Central memory CD8-positive, alpha-beta T cell (primary cell): Measurements from ENCODE around the gene CDC42.

ENCODE experiments used
- ATAC-seq: fragments of 150-1000 bp; cut with Tn5 transposase; replicated peaks from 2 replicates; pipeline ENCODE4 v1.10.0; 2022; ENCODE audit warnings: mild to moderate bottlenecking, moderate FRiP score, moderate number of reproducible peaks; ENCODE audit not compliant: poor library complexity, severe bottlenecking; ENCODE audit errors: extremely low read depth
- DNase-seq, 2 donors: peaks; one replicate each; pipeline ENCODE4 v3.0.0; 2021; ENCODE audit warnings: low spot score in 2 of 2
- H3K27ac Mint-ChIP-seq: one replicate; pipeline ENCODE4 v1.8.0; 2022; ENCODE audit warnings: low read depth, mild to moderate bottlenecking, moderate library complexity, mixed read lengths
- H3K27me3 Mint-ChIP-seq: one replicate; pipeline ENCODE4 v1.8.0; 2022; ENCODE audit warnings: mixed read lengths
- H3K36me3 Mint-ChIP-seq: one replicate; pipeline ENCODE4 v1.8.0; 2022; ENCODE audit warnings: mild to moderate bottlenecking, moderate library complexity, mixed read lengths; ENCODE audit not compliant: insufficient read depth
- H3K4me1 Mint-ChIP-seq: one replicate; pipeline ENCODE4 v1.8.0; 2022; ENCODE audit warnings: mixed read lengths
- H3K4me3 Mint-ChIP-seq: one replicate; pipeline ENCODE4 v1.8.0; 2022; ENCODE audit warnings: mild to moderate bottlenecking, moderate library complexity, mixed read lengths
- H3K9me3 Mint-ChIP-seq: one replicate; pipeline ENCODE4 v1.8.0; 2022; ENCODE audit warnings: mixed read lengths

CDC42 gene

DNA sequence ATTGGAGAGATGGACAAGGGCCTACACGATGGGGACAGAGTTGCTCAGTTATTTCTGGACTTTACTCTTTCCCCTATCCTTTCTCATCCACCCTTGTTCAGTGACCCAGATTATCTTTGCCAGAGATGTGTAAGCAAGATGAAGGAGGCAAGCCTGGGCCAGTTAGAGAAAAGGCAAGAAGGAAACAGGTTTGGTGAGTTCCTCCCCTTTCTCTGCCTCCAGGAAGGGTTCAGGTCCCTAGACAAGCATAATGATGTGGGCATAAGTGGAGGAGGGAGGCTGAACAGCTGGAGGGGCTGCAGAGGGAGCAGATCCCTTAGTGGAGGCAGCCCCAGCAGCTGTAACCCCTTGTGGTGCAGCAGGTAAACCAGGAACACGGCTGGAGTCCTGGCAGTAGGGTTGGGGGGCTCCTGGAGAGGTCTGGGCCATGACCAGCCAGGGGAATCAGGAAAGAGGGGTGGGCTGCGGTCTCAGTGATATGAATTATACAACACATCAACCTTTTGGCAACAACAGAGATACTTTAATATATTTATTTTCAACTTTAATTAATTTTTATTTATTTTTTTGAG, 9.2 kb upstream of the CDC42 start:
- Mint-ChIP-seq H3K4me3 (no peak overlapping the region), H3K36me3 (peaks cover 9% of the 10 kb centered on the region), H3K27ac (peak overlapping the region; percentile 78), H3K9me3 (peaks cover 5% of the 10 kb centered on the region), H3K4me1 (peaks cover 50% of the 10 kb centered on the region), H3K27me3 (no peaks in the 10 kb centered on the region)
- ATAC-seq (no peak), DNase-seq (no peak)

DNA sequence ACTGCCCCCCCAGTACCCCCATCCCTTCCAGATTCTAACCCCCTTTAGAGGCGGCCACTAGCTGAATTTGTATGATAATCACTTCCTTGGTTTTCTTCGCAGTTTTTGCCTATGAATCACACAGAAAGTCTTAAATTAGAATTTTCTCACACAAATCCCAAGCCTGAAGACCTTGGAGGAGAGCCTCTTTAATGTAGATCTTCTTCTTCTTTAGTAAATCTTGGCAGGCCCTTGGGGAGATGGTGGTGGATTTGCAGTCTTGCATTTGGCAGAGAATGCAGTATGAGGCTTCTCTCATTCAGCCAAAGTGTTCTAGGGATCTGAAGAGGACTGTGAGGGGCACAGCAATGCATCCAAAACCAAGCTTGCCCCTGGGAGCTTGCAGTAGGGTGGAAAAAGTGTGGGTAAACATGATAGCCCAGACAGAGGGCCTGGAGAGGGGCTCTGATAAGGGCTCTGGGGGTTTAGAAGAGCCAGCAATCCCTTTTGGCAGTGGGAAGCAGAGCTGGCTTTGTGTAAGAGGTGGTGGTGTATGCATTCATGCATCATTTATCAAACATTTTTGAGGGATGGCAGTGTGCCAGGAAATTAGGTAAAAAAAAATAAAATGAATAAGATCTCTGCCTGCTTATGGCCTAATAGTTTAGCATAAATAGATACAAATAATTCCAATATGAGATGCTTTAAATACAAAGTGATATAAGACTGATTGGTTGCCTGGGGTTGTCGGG, 7.7 kb upstream of the CDC42 start:
- no peak overlapping the region for H3K4me3 Mint-ChIP-seq
- H3K27me3 Mint-ChIP-seq, result no peaks in the 10 kb centered on the region
- peaks cover 5% of the 10 kb centered on the region for H3K9me3 Mint-ChIP-seq
- H3K36me3 Mint-ChIP-seq, result peaks cover 3% of the 10 kb centered on the region
- peak overlapping the region; percentile 11 for H3K27ac Mint-ChIP-seq
- DNase-seq, result no peak
- no peak for ATAC-seq
- peaks cover 49% of the 10 kb centered on the region for H3K4me1 Mint-ChIP-seq

DNA sequence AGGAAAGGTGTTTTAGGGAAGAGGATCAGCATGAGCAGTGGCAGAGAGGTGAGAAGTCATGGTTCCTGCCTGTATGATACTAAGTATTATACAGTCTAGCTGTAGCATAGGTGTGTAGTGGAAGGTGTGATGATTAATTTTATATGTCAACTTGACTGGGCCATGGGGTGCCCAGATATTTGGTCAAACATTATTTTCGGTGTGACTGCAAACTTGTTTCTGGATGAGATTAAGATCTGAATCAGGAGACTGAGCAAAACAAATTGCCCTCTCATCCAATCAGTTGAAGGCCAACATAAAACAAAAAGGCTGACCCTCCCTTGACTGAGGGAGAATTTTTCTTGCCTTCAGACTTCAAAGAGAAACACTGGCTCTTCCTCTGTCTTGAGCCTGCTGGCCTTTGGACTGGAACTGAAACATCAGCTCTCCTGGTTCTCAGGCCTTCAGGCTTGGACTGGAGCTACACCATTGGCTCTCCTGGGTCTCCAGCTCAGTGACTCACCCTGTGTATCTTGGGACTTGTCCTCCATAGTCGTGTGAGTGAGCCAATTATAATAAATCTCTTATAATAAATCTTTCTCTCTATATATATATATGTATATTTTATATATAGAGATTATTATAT, 6.8 kb upstream of the CDC42 start:
- H3K27ac Mint-ChIP-seq, result no peak overlapping the region
- peaks cover 42% of the 10 kb centered on the region for H3K4me1 Mint-ChIP-seq
- H3K27me3 Mint-ChIP-seq, result no peaks in the 10 kb centered on the region

GRCh38 chr1:22048351-22049192, 3.9 kb upstream of the CDC42 start:
- no peak for ATAC-seq
- H3K27me3 Mint-ChIP-seq, result no peaks in the 10 kb centered on the region
- H3K4me1 Mint-ChIP-seq, result peaks cover 34% of the 10 kb centered on the region
- no peak for DNase-seq
- H3K36me3 Mint-ChIP-seq, result peaks cover 14% of the 10 kb centered on the region
- no peak overlapping the region for H3K4me3 Mint-ChIP-seq
- H3K9me3 Mint-ChIP-seq, result peaks cover 5% of the 10 kb centered on the region
- H3K27ac Mint-ChIP-seq, result no peak overlapping the region

More for the DNA sequence above, 6.8 kb upstream of the CDC42 start:
- ATAC-seq (no peak), DNase-seq (no peak)
- Mint-ChIP-seq H3K36me3 (no peaks in the 10 kb centered on the region), H3K4me3 (no peak overlapping the region), H3K9me3 (peaks cover 5% of the 10 kb centered on the region)

DNA sequence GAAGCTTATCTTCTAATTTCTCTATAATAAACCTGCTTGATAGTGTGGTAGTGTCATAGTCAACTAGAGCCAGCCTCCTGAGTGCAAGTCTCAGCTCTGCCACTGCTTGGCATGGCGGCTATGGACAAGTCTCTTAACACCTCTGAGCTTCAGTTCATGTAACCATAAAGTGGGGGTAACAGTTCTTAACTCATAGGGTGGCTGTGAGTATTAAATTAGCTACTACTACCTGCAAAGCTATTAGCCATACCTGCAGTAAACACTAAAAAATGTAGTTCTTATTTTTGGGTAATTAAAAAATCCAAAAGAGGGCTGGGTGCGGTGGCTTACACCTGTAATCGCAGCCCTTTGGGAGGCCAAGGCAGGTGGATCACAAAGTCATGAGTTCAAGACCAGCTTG, 2.2 kb upstream of the CDC42 start:
- Mint-ChIP-seq H3K27me3 (no peaks in the 10 kb centered on the region), H3K27ac (no peak overlapping the region)
- ATAC-seq, result no peak

GRCh38 chr1:22051607-22052114, 848 bp upstream of the CDC42 start:
- H3K27ac Mint-ChIP-seq, result peak overlapping the region; percentile 98
- ATAC-seq, result no peak
- H3K4me1 Mint-ChIP-seq, result peaks cover 50% of the 10 kb centered on the region
- H3K9me3 Mint-ChIP-seq, result no peaks in the 10 kb centered on the region
- DNase-seq, result no peak
- H3K36me3 Mint-ChIP-seq, result peaks cover 33% of the 10 kb centered on the region
- peak overlapping the region; percentile 89 for H3K4me3 Mint-ChIP-seq
- no peaks in the 10 kb centered on the region for H3K27me3 Mint-ChIP-seq

More for the DNA sequence above, 2.2 kb upstream of the CDC42 start:
- no peak for DNase-seq
- no peak overlapping the region for H3K4me3 Mint-ChIP-seq
- peaks cover 39% of the 10 kb centered on the region for H3K4me1 Mint-ChIP-seq
- H3K36me3 Mint-ChIP-seq, result peaks cover 28% of the 10 kb centered on the region
- peaks cover 2% of the 10 kb centered on the region for H3K9me3 Mint-ChIP-seq

DNA sequence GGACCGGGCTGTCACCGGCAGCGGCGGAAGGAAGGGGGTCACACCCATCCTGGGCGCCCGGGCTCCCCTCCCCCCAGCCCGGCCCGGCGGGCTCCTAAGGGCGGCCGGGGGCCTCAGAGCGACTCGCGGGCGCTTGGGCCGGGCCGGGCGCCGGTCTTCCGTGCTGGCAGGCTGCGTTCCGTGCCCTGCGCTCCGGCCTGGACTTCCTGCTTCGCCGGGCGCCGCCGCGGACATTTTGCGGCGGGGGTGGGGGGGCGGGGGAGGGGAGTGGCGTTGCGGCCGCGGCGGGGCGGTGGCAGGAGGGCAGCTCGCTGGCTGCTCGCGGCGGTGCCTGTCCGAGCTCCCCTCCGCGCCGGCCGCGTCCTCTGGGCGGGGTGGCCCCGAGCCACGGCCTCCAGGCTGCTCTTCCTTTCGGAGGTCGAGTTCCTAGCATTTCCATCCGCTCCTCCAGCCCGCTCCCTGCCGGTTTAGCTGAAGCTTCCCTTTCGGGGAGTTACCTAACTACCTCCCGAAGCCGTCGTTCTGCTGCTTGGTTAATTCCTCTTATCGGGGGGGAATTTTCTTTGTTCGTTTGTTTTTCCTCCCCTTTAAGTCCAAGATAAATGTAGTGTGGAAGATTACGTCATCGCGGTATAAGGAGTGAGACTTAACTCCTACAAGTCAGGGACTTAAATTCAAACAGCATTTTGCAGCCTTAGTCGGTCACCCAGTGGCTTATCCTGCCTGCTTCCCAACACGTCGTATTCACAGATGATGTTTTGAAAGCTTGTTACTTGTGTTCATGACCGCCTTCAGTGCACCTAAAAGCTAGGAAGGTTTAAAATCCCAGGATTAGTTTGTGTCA, 730 bp downstream of the CDC42 start:
- peak overlapping the region; percentile 98 for H3K27ac Mint-ChIP-seq
- peaks cover 65% of the 10 kb centered on the region for H3K4me1 Mint-ChIP-seq
- DNase-seq (peak; percentile 42 to 55), ATAC-seq (peak; percentile 41)
- H3K27me3 Mint-ChIP-seq, result no peaks in the 10 kb centered on the region
- H3K4me3 Mint-ChIP-seq, result peak overlapping the region; percentile 98
- H3K9me3 Mint-ChIP-seq, result no peaks in the 10 kb centered on the region
- peaks cover 46% of the 10 kb centered on the region for H3K36me3 Mint-ChIP-seq

GRCh38 chr1:22053861-22054770, 1.6 kb downstream of the CDC42 start:
- no peak for ATAC-seq
- no peaks in the 10 kb centered on the region for H3K27me3 Mint-ChIP-seq
- H3K9me3 Mint-ChIP-seq, result no peaks in the 10 kb centered on the region
- peaks cover 57% of the 10 kb centered on the region for H3K4me1 Mint-ChIP-seq
- H3K27ac Mint-ChIP-seq, result peak overlapping the region; percentile 98
- no peak for DNase-seq
- H3K4me3 Mint-ChIP-seq, result peak overlapping the region; percentile 98
- H3K36me3 Mint-ChIP-seq, result peaks cover 50% of the 10 kb centered on the region

- ATAC-seq (no peak), DNase-seq (no peak)
- H3K27me3 Mint-ChIP-seq, result no peaks in the 10 kb centered on the region
- peaks cover 59% of the 10 kb centered on the region for H3K36me3 Mint-ChIP-seq
- peaks cover 63% of the 10 kb centered on the region for H3K4me1 Mint-ChIP-seq
- peak overlapping the region; percentile 98 for H3K27ac Mint-ChIP-seq
- H3K9me3 Mint-ChIP-seq, result no peaks in the 10 kb centered on the region
- H3K4me3 Mint-ChIP-seq, result peak overlapping the region; percentile 98
These were observed 3.0 kb downstream of the CDC42 start for GRCh38 chr1:22055463-22055862.

- Mint-ChIP-seq H3K27me3 (no peaks in the 10 kb centered on the region), H3K4me3 (peak overlapping the region; percentile 98), H3K27ac (peak overlapping the region; percentile 7), H3K4me1 (peaks cover 69% of the 10 kb centered on the region), H3K9me3 (no peaks in the 10 kb centered on the region), H3K36me3 (peaks cover 59% of the 10 kb centered on the region)
- ATAC-seq (no peak), DNase-seq (no peak)
These were observed 3.5 kb downstream of the CDC42 start for GRCh38 chr1:22056043-22056442.

DNA sequence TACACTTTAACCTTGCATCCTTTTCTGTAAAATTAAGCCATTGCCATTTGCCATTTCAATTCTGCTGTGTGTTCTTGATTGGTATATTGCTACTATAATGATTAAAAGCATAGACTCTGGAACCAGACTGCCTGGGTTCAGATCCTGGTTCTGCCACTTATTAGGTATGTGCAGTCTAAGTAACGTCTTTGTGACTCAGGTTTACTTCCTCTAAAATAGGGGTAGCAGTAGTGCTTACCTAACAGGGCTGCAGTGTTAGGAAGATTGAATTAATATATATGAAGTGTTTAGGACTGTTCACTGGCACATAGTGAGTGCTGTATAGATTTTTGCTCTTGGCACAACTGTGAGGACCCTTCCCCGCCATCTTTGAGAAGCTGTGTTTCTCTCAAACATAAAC, 4.4 kb downstream of the CDC42 start:
- Mint-ChIP-seq H3K36me3 (peaks cover 60% of the 10 kb centered on the region), H3K27me3 (no peaks in the 10 kb centered on the region), H3K27ac (peak overlapping the region; percentile 7), H3K9me3 (no peaks in the 10 kb centered on the region), H3K4me1 (peaks cover 66% of the 10 kb centered on the region), H3K4me3 (peak overlapping the region; percentile 98)
- DNase-seq (no peak), ATAC-seq (no peak)
